22Rv1 (cell line): ENCODE results near the gene UBALD2.
"Not testable (repeated sequence)": the region's sequence is repeated elsewhere in the genome, so short reads cannot be mapped to it uniquely, and the experiment has no call there.

Experiments
- H3K27ac ChIP-seq: fragments of 450-650 bp; 2 replicates; pipeline ENCODE4 v1.5.1; 2017
- CTCF ChIP-seq: fragments of 450-650 bp; IDR thresholded peaks from 2 replicates; pipeline ENCODE4 v1.5.1; 2017; ENCODE audit warnings: mild to moderate bottlenecking
- ZFX ChIP-seq: fragments of 450-650 bp; IDR thresholded peaks from 2 replicates; pipeline ENCODE4 v1.6.1; 2017; ENCODE audit warnings: antibody characterized with exemption, borderline replicate concordance

Gene UBALD2

GRCh38 chr17:76293106-76293505 lies 28.0 kb downstream of the UBALD2 start:
- no peak overlapping the region for H3K27ac ChIP-seq
- TF ChIP-seq CTCF = no peak
- no peak for TF ChIP-seq ZFX

- no peak overlapping the region for H3K27ac ChIP-seq
- TF ChIP-seq CTCF (no peak), ZFX (no peak)
Observed at GRCh38 chr17:76296186-76296585, 31.0 kb downstream of the UBALD2 start.

- TF ChIP-seq ZFX (no peak), CTCF (no peak)
- no peak overlapping the region for H3K27ac ChIP-seq
Observed at GRCh38 chr17:76296889-76297288, 31.7 kb downstream of the UBALD2 start.

GRCh38 chr17:76297436-76297835 lies 32.3 kb downstream of the UBALD2 start:
- H3K27ac ChIP-seq = no peak overlapping the region
- TF ChIP-seq CTCF (no peak), ZFX (no peak)

- H3K27ac ChIP-seq = no peak overlapping the region
- TF ChIP-seq CTCF (no peak), ZFX (no peak)
Observed at GRCh38 chr17:76304226-76305134, 39.3 kb downstream of the UBALD2 start.

GRCh38 chr17:76305135-76305454 lies 39.9 kb downstream of the UBALD2 start:
- not testable (repeated sequence) for H3K27ac ChIP-seq

GRCh38 chr17:76307299-76307965 lies 42.3 kb downstream of the UBALD2 start:
- H3K27ac ChIP-seq = no peak overlapping the region
- TF ChIP-seq CTCF (no peak), ZFX (no peak)
